ENCODE data around the gene AGBL1.

GRCh38 chr15:86624261-86625036 lies 544.8 kb downstream of the AGBL1 start:
- TF ChIP-seq EZH2 (IDR thresholded peaks at IDR 0.05; ENCODE audit: insufficient read depth, poor library complexity, severe bottlenecking) = no peak
- no peak for TF ChIP-seq EZH2phosphoT487 (IDR thresholded peaks at IDR 0.05; ENCODE audit: insufficient read depth, low read depth)

Measured in GM23248 (cell line).